ENCODE results near the gene CCDC141. TPM values are rescaled to one million over a fixed set of nuclear protein-coding genes. Genes with fewer than 3 reads are reported as not detected.
"Not testable (repeated sequence)": the region's sequence is repeated elsewhere in the genome, so short reads cannot be mapped to it uniquely, and the experiment has no call there.

Gene CCDC141
- polyA plus RNA-seq, 1 donor from 2014 or later: 0.27 TPM

GRCh38 chr2:179057737-179058136 lies 7.8 kb upstream of the CCDC141 start:
- no peaks in the 10 kb centered on the region for H3K79me2 ChIP-seq (replicated peaks; ENCODE audit: insufficient read depth, low read length)
- H3K4me2 ChIP-seq (ENCODE audit: low read length): no peak overlapping the region
- no peaks in the 10 kb centered on the region for H3K36me3 ChIP-seq (ENCODE audit: insufficient read depth, low read length)
- H3K9me3 ChIP-seq (ENCODE audit: low read length): no peaks in the 10 kb centered on the region
- H3K4me3 ChIP-seq (ENCODE audit: low read length): no peak overlapping the region
- no peak for TF ChIP-seq POLR2AphosphoS5 (IDR thresholded peaks at IDR 0.05)
- TF ChIP-seq TAF1 (IDR thresholded peaks at IDR 0.05; ENCODE audit: low read depth): no peak
- no peak for TF ChIP-seq SMC3 (conservative IDR thresholded peaks at IDR 0.05; ENCODE audit: poor library complexity)
- TF ChIP-seq EZH2 (IDR thresholded peaks at IDR 0.05; ENCODE audit: borderline replicate concordance, insufficient read depth, low read length, poor library complexity, severe bottlenecking): no peak
- no peak for TF ChIP-seq EP300 (conservative IDR thresholded peaks at IDR 0.05; ENCODE audit: poor library complexity, severe bottlenecking)
- no peak for TF ChIP-seq REST (IDR thresholded peaks at IDR 0.05; ENCODE audit: borderline replicate concordance)
- H3K9me2 ChIP-seq (ENCODE audit: insufficient read depth, low read length): no peaks in the 10 kb centered on the region
- no peak overlapping the region for H3K9ac ChIP-seq (ENCODE audit: low read length)
- no peaks in the 10 kb centered on the region for H3F3A ChIP-seq (ENCODE audit: insufficient read depth, low read length, poor library complexity, severe bottlenecking)
- no peaks in the 10 kb centered on the region for H3K27me3 ChIP-seq (ENCODE audit: insufficient read depth, low read depth, low read length)
- H4K20me1 ChIP-seq (ENCODE audit: insufficient read depth): no peaks in the 10 kb centered on the region
- H3K27ac ChIP-seq (ENCODE audit: low read length): no peak overlapping the region
- no peak overlapping the region for H2AFZ ChIP-seq (ENCODE audit: low read depth, low read length)

- not testable (repeated sequence) for H3K27ac ChIP-seq (ENCODE audit: low read length); H3F3A ChIP-seq (ENCODE audit: insufficient read depth, low read length, poor library complexity, severe bottlenecking); H3K36me3 ChIP-seq (ENCODE audit: insufficient read depth, low read length); H3K79me2 ChIP-seq (replicated peaks; ENCODE audit: insufficient read depth, low read length); H3K4me3 ChIP-seq (ENCODE audit: low read length); H2AFZ ChIP-seq (ENCODE audit: low read depth, low read length); H3K27me3 ChIP-seq (ENCODE audit: insufficient read depth, low read depth, low read length); H3K4me2 ChIP-seq (ENCODE audit: low read length); H3K9me3 ChIP-seq (ENCODE audit: low read length); H4K20me1 ChIP-seq (ENCODE audit: insufficient read depth); H3K9ac ChIP-seq (ENCODE audit: low read length); H3K9me2 ChIP-seq (ENCODE audit: insufficient read depth, low read length)
These were observed 3.6 kb upstream of the CCDC141 start for GRCh38 chr2:179053568-179053967.

- no peaks in the 10 kb centered on the region for H4K20me1 ChIP-seq (ENCODE audit: insufficient read depth)
- no peak overlapping the region for H3K9ac ChIP-seq (ENCODE audit: low read length)
- no peaks in the 10 kb centered on the region for H3K27me3 ChIP-seq (ENCODE audit: insufficient read depth, low read depth, low read length)
- no peaks in the 10 kb centered on the region for H3K9me3 ChIP-seq (ENCODE audit: low read length)
- H3F3A ChIP-seq (ENCODE audit: insufficient read depth, low read length, poor library complexity, severe bottlenecking): no peaks in the 10 kb centered on the region
- H3K27ac ChIP-seq (ENCODE audit: low read length): no peak overlapping the region
- H3K36me3 ChIP-seq (ENCODE audit: insufficient read depth, low read length): no peaks in the 10 kb centered on the region
- H2AFZ ChIP-seq (ENCODE audit: low read depth, low read length): no peak overlapping the region
- TF ChIP-seq MXI1 (conservative IDR thresholded peaks at IDR 0.05; ENCODE audit: poor library complexity, severe bottlenecking): no peak
- no peak for TF ChIP-seq EZH2 (IDR thresholded peaks at IDR 0.05; ENCODE audit: borderline replicate concordance, insufficient read depth, low read length, poor library complexity, severe bottlenecking)
- H3K9me2 ChIP-seq (ENCODE audit: insufficient read depth, low read length): no peaks in the 10 kb centered on the region
- H3K4me3 ChIP-seq (ENCODE audit: low read length): no peak overlapping the region
- H3K4me2 ChIP-seq (ENCODE audit: low read length): no peak overlapping the region
- H3K79me2 ChIP-seq (replicated peaks; ENCODE audit: insufficient read depth, low read length): no peaks in the 10 kb centered on the region
These were observed 1.3 kb upstream of the CCDC141 start for GRCh38 chr2:179051250-179051649.

Measured in neural cell (in vitro differentiated cells).